Osteoblast (primary cell): ENCODE results near the gene UGT1A7. TPM values are rescaled to one million over a fixed set of nuclear protein-coding genes. Genes with fewer than 3 reads are reported as not detected.

Source experiments
- DNase-seq: peaks from one replicate; pipeline ENCODE4 v3.0.0; 2011; ENCODE audit warnings: low spot score, mixed read lengths; ENCODE audit not compliant: insufficient read length; ENCODE audit errors: missing footprints
- H2AFZ ChIP-seq: 2 replicates; pipeline ENCODE4 v1.6.0; 2011; ENCODE audit warnings: mild to moderate bottlenecking, low read length
- H3K27ac ChIP-seq: 2 replicates; pipeline ENCODE4 v1.5.1; 2011; ENCODE audit warnings: mild to moderate bottlenecking, low read depth, low read length, moderate library complexity
- H3K27me3 ChIP-seq: 2 replicates; pipeline ENCODE4 v1.6.0; 2012; ENCODE audit warnings: mild to moderate bottlenecking, control low read depth, inconsistent platforms, low read length, moderate library complexity; ENCODE audit not compliant: insufficient read depth
- H3K36me3 ChIP-seq: 2 replicates; pipeline ENCODE4 v1.5.1; 2011; ENCODE audit warnings: mild to moderate bottlenecking, low read length, control low read depth, moderate library complexity; ENCODE audit not compliant: insufficient read depth
- H3K4me1 ChIP-seq: 2 replicates; pipeline ENCODE4 v1.5.1; 2011; ENCODE audit warnings: mild to moderate bottlenecking, low read length, control low read depth, moderate library complexity; ENCODE audit not compliant: insufficient read depth
- H3K4me2 ChIP-seq: 2 replicates; pipeline ENCODE4 v1.6.0; 2011; ENCODE audit warnings: mild to moderate bottlenecking, low read length; ENCODE audit not compliant: insufficient read depth
- H3K4me3 ChIP-seq: fragments of 200-600 bp; sonication (generic); 3 replicates; pipeline ENCODE4 v1.5.1; 2012; ENCODE audit warnings: mild to moderate bottlenecking, low read length, inconsistent platforms; ENCODE audit not compliant: insufficient read depth
- H3K79me2 ChIP-seq: 2 replicates; pipeline ENCODE4 v1.6.0; 2012; ENCODE audit warnings: mild to moderate bottlenecking, low read length, control low read depth, inconsistent platforms; ENCODE audit not compliant: insufficient read depth
- H3K9me3 ChIP-seq: 2 replicates; pipeline ENCODE4 v1.5.1; 2011; ENCODE audit warnings: low read depth, low read length, control low read depth
- H4K20me1 ChIP-seq: 2 replicates; pipeline ENCODE4 v1.6.0; 2012; ENCODE audit warnings: mild to moderate bottlenecking, low read length, control low read depth; ENCODE audit not compliant: insufficient read depth
- total RNA-seq: library from RNA; depleted of rRNA; stranded (reverse); fragments of >200 nt; gene quantifications from 2 replicates; pipeline ENCODE4 v1.2.3, GENCODE V29; 2012
- TF ChIP-seq, protein P1 (sequence below): IDR thresholded peaks from 2 replicates; pipeline ENCODE4 v1.5.1; 2011; ENCODE audit warnings: mild to moderate bottlenecking, low read depth, low read length, moderate library complexity; ENCODE audit errors: extremely low read depth

UGT1A7 gene
- total RNA-seq, 1 donor: not detected

GRCh38 chr2:233754872-233755611, 73.3 kb downstream of the UGT1A7 start:
- no peaks in the 10 kb centered on the region for H4K20me1 ChIP-seq
- H3K27me3 ChIP-seq: peaks cover 3% of the 10 kb centered on the region
- peaks cover 5% of the 10 kb centered on the region for H3K4me1 ChIP-seq
- no peak overlapping the region for H3K27ac ChIP-seq
- H2AFZ ChIP-seq: no peak overlapping the region
- no peaks in the 10 kb centered on the region for H3K79me2 ChIP-seq
- peaks cover 3% of the 10 kb centered on the region for H3K9me3 ChIP-seq
- H3K4me3 ChIP-seq: no peak overlapping the region
- DNase-seq: no peak
- no peaks in the 10 kb centered on the region for H3K36me3 ChIP-seq
- no peak overlapping the region for H3K4me2 ChIP-seq
- TF ChIP-seq, protein P1, sequence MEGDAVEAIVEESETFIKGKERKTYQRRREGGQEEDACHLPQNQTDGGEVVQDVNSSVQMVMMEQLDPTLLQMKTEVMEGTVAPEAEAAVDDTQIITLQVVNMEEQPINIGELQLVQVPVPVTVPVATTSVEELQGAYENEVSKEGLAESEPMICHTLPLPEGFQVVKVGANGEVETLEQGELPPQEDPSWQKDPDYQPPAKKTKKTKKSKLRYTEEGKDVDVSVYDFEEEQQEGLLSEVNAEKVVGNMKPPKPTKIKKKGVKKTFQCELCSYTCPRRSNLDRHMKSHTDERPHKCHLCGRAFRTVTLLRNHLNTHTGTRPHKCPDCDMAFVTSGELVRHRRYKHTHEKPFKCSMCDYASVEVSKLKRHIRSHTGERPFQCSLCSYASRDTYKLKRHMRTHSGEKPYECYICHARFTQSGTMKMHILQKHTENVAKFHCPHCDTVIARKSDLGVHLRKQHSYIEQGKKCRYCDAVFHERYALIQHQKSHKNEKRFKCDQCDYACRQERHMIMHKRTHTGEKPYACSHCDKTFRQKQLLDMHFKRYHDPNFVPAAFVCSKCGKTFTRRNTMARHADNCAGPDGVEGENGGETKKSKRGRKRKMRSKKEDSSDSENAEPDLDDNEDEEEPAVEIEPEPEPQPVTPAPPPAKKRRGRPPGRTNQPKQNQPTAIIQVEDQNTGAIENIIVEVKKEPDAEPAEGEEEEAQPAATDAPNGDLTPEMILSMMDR: no peak

DNA sequence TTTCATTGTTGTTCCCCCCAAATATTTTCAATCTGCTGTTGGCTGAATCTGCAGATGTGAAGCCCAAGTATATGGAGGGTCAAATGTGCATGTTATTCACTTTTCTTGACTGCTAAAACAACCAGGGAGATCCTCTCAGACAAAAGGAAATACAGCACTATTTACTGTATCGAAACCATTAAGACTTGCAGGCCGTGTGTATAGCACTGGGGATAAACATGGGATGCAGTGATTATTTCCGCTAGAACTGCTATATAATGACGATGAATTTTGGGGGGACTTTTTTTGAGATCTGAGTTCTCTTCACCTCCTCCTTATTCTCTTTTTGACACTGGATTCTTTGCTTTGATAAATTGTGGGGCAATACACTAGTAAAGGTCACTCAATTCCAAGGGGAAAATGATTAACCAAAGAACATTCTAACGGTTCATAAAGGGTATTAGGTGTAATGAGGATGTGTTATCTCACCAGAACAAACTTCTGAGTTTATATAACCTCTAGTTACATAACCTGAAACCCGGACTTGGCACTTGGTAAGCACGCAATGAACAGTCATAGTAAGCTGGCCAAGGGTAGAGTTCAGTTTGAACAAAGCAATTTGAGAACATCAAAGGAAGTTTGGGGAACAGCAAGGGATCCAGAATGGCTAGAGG, 74.9 kb downstream of the UGT1A7 start:
- no peak for DNase-seq
- H3K4me1 ChIP-seq: peaks cover 9% of the 10 kb centered on the region
- TF ChIP-seq, protein P1: no peak
- no peaks in the 10 kb centered on the region for H4K20me1 ChIP-seq
- H3K36me3 ChIP-seq: no peaks in the 10 kb centered on the region
- H2AFZ ChIP-seq: no peak overlapping the region
- H3K27me3 ChIP-seq: peaks cover 3% of the 10 kb centered on the region
- H3K4me3 ChIP-seq: no peak overlapping the region
- H3K79me2 ChIP-seq: no peaks in the 10 kb centered on the region
- no peak overlapping the region for H3K27ac ChIP-seq
- no peak overlapping the region for H3K4me2 ChIP-seq
- H3K9me3 ChIP-seq: no peaks in the 10 kb centered on the region

DNA sequence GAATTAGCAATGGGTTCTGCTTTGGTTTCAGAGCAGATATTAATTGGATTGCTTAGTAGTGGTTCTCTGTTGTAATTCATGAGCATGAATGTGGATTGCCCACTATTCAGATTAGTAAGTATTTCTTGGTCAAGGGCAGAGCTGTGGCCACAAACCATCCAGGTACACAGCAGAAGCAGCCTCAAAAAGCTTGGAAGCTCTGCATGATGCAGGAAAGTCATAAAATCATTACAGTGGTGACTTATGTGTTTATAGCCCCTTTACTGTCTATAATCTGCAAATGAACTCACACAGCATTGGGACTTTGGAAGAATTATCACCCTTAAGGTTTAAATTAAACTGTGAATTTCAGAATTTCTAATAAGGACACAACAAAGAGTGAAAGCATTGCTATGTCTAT, 76.4 kb downstream of the UGT1A7 start:
- no peak overlapping the region for H3K4me2 ChIP-seq
- DNase-seq: no peak
- no peaks in the 10 kb centered on the region for H3K36me3 ChIP-seq
- no peak overlapping the region for H3K27ac ChIP-seq
- H3K79me2 ChIP-seq: no peaks in the 10 kb centered on the region
- TF ChIP-seq, protein P1: no peak
- H4K20me1 ChIP-seq: no peaks in the 10 kb centered on the region
- no peak overlapping the region for H2AFZ ChIP-seq
- peaks cover 3% of the 10 kb centered on the region for H3K27me3 ChIP-seq
- H3K4me3 ChIP-seq: no peak overlapping the region
- H3K9me3 ChIP-seq: no peaks in the 10 kb centered on the region
- H3K4me1 ChIP-seq: peaks cover 12% of the 10 kb centered on the region

- Histone ChIP-seq H3K9me3 (no peaks in the 10 kb centered on the region), H3K27me3 (no peaks in the 10 kb centered on the region), H4K20me1 (no peaks in the 10 kb centered on the region), H3K79me2 (no peaks in the 10 kb centered on the region), H3K27ac (no peak overlapping the region), H3K4me2 (no peak overlapping the region), H3K4me3 (no peak overlapping the region), H3K4me1 (peaks cover 18% of the 10 kb centered on the region), H2AFZ (no peak overlapping the region), H3K36me3 (no peaks in the 10 kb centered on the region)
- TF ChIP-seq, protein P1: no peak
- DNase-seq: no peak
Observed at GRCh38 chr2:233758849-233759248, 77.1 kb downstream of the UGT1A7 start.
